Measurements from ENCODE around the gene ERF. TPM values are rescaled to one million over a fixed set of nuclear protein-coding genes. Genes with fewer than 3 reads are reported as not detected.

ERF gene
- total and polyA plus RNA-seq, 2 of the 8 experiments (the other 6 are each of a cell fraction or from before 2014, with no cell fraction given): 43.7 to 62.7 TPM

GRCh38 chr19:42275517-42275916, 20.6 kb upstream of the ERF start:
- Histone ChIP-seq H2BK15ac (ENCODE audit: low read length) (no peak overlapping the region), H2BK5ac (ENCODE audit: low read depth, low read length) (no peak overlapping the region; the same call in 1 of the 2 replicates), H3K14ac (ENCODE audit: insufficient read length) (no peak overlapping the region), H2BK20ac (ENCODE audit: low read length) (no peak overlapping the region), H3K79me1 (ENCODE audit: low read depth, low read length) (peaks cover 2% of the 10 kb centered on the region), H3K4me2 (ENCODE audit: insufficient read depth in 1 of 2, low read depth in 2 of 2, low read length in 2 of 2) (no peak overlapping the region), H3K9ac (replicated peaks in 1 of 4; ENCODE audit: extremely low read depth in 1 of 4, low read depth in 3 of 4, low read length in 3 of 4) (no peak overlapping the region), H3K9me3 (ENCODE audit: insufficient read depth in 2 of 2, low read depth in 1 of 2, low read length in 1 of 2) (no peaks in the 10 kb centered on the region), H3K18ac (ENCODE audit: extremely low read depth, low read length) (no peak overlapping the region), H3K79me2 (ENCODE audit: control insufficient read depth in 1 of 2, insufficient read depth in 2 of 2, low read length in 2 of 2) (peaks cover 0 to 5% of the 10 kb centered on the region in 2 experiments; a peak in 1 of 4 replicates), H2AFZ (ENCODE audit: low read length) (no peak overlapping the region), H3K4me1 (replicated peaks in 1 of 4; ENCODE audit: control insufficient read depth in 3 of 4, insufficient read depth in 4 of 4, low read length in 3 of 4) (peaks cover 0 to 14% (median 5%) of the 10 kb centered on the region in 4 experiments; a peak in 5 of 7 replicates), H3K27ac (ENCODE audit: low read depth, low read length) (no peak overlapping the region), H2AK5ac (ENCODE audit: low read depth, low read length) (no peak overlapping the region), H4K8ac (ENCODE audit: extremely low read depth, insufficient read depth, low read length) (no peak overlapping the region), H3K27me3 (replicated peaks in 1 of 4; ENCODE audit: control insufficient read depth in 3 of 4, extremely low read depth in 1 of 4, insufficient read depth in 3 of 4, low read length in 3 of 4) (no peaks in the 10 kb centered on the region), H3K23ac (ENCODE audit: insufficient read length) (no peak overlapping the region), H4K20me1 (replicated peaks in 1 of 2; ENCODE audit: control insufficient read depth in 1 of 2, insufficient read depth in 2 of 2, low read length in 2 of 2) (peaks cover 0 to 10% of the 10 kb centered on the region in 2 experiments), H4K91ac (replicated peaks; ENCODE audit: insufficient read length, low read length) (no peak overlapping the region), H4K5ac (ENCODE audit: insufficient read length, low read depth, low read length) (no peak overlapping the region), H3K23me2 (ENCODE audit: low read depth, low read length) (peaks cover 1% of the 10 kb centered on the region; the same call in 1 of the 2 replicates), H3K36me3 (ENCODE audit: control insufficient read depth in 2 of 4, insufficient read depth in 4 of 4, low read length in 3 of 4) (peaks cover 0 to 15% (median 5%) of the 10 kb centered on the region in 4 experiments; a peak in 2 of 8 replicates), H2BK120ac (replicated peaks; ENCODE audit: low read depth, low read length) (no peak overlapping the region), H2BK12ac (ENCODE audit: low read depth, low read length) (no peak overlapping the region), H3K4ac (replicated peaks; ENCODE audit: insufficient read length, low read depth, low read length) (no peak overlapping the region), H3K56ac (replicated peaks; ENCODE audit: insufficient read length, low read depth, low read length) (no peak overlapping the region), H3K4me3 (ENCODE audit: extremely low read depth in 1 of 4, insufficient read depth in 2 of 4, low read depth in 3 of 4, low read length in 4 of 4) (no peak overlapping the region)
- DNase-seq (ENCODE audit: low read depth in 1 of 2, low spot score in 2 of 2): no peak
- FAIRE-seq: no peak
- POLR2A ChIA-PET (ENCODE audit: partially characterized antibody): interaction anchor here (1.2 kb wide), 1 partner anchor 18 kb away, joined by 3 read pairs; no protein-coding TSS in a partner anchor
- 88% methylated on average over 3 of the region's 3 CpGs; no CpG with 5 or more reads in 1 of the 2 experiments for WGBS, 2 experiments (ENCODE audit: extremely low coverage in 1 of 2, insufficient coverage in 1 of 2, insufficient read length in 1 of 2, insufficient replicate concordance in 2 of 2, low coverage in 1 of 2, low lambda C conversion rate in 2 of 2, missing lambda C conversion rate in 1 of 2)
- CTCF ChIA-PET (ENCODE audit: partially characterized antibody): interaction anchor here (0.9 to 2.3 kb wide), 4 partner anchors 21 to 167 kb away, joined by 4 to 24 read pairs (median 4); partner anchors contain the start of gene GSK3A
- TF ChIP-seq CBX5 (IDR thresholded peaks at IDR 0.05; ENCODE audit: low read depth, low read length): no peak
- TF ChIP-seq SIRT6 (IDR thresholded peaks at IDR 0.05; ENCODE audit: low read length): no peak
- no peak for TF ChIP-seq SIX5 (IDR thresholded peaks at IDR 0.05; ENCODE audit: low read depth, low read length)
- TF ChIP-seq POU5F1 (IDR thresholded peaks at IDR 0.05; ENCODE audit: low read depth, low read length): no peak
- TF ChIP-seq YY1 (IDR thresholded peaks at IDR 0.05; ENCODE audit: low read depth, low read length): no peak
- no peak for TF ChIP-seq EP300 (IDR thresholded peaks at IDR 0.05; ENCODE audit: borderline replicate concordance in 1 of 2, low read depth in 2 of 2, low read length in 2 of 2)
- no peak for TF ChIP-seq CHD1 (IDR thresholded peaks at IDR 0.05; ENCODE audit: low read depth, low read length)
- TF ChIP-seq BACH1 (IDR thresholded peaks at IDR 0.05; ENCODE audit: low read length): no peak
- TF ChIP-seq BRCA1 (IDR thresholded peaks at IDR 0.05; ENCODE audit: low read depth, low read length): no peak
- TF ChIP-seq MAX (IDR thresholded peaks at IDR 0.05): no peak
- TF ChIP-seq EGR1 (IDR thresholded peaks at IDR 0.05; ENCODE audit: borderline replicate concordance, low read depth, low read length): no peak
- no peak for TF ChIP-seq CEBPB (IDR thresholded peaks at IDR 0.05; ENCODE audit: low read depth, low read length)
